Tibial nerve (tissue), 4 donors: ENCODE data around the gene CAMTA1. TPM values are rescaled to one million over a fixed set of nuclear protein-coding genes. Genes with fewer than 3 reads are reported as not detected.
A peak's percentile ranks its signal among the peaks of the same experiment; 100 is the strongest.

Experiments used
- DNase-seq, 2 donors: peaks; one replicate each; pipeline ENCODE4 v3.0.0-alpha.2; 2019; ENCODE audit warnings: low spot score in 2 of 2
- H3K27ac ChIP-seq, 4 donors: fragments of 200-600 bp; sonication (generic) in 3 of 4; one replicate each; pipeline ENCODE4 v1.5.1; 2017 to 2019; ENCODE audit warnings: mild to moderate bottlenecking in 1 of 4
- H3K27me3 ChIP-seq, 2 donors: fragments of 200-600 bp; sonication (generic) in 1 of 2; one replicate each; pipeline versions ENCODE4 v1.5.1 to v1.6.0; 2017 to 2019
- H3K36me3 ChIP-seq, 3 donors: fragments of 200-600 bp; sonication (generic); one replicate each; pipeline ENCODE4 v1.5.1; 2018 to 2019
- H3K4me1 ChIP-seq, 4 donors: fragments of 200-600 bp; sonication (generic) in 3 of 4; one replicate each; pipeline ENCODE4 v1.5.1; 2017 to 2019
- H3K4me3 ChIP-seq, 4 donors: fragments of 200-600 bp; sonication (generic) in 3 of 4; one replicate each; pipeline ENCODE4 v1.5.1; 2017 to 2019; ENCODE audit warnings: mild to moderate bottlenecking in 1 of 4, moderate library complexity in 1 of 4
- H3K9me3 ChIP-seq, 4 donors: fragments of 200-600 bp; sonication (generic) in 3 of 4; one replicate each; pipeline ENCODE4 v1.5.1; 2017 to 2019
- CTCF ChIP-seq, 5 experiments: fragments of 200-600 bp in 3 of 5; fragments of 450-650 bp in 2 of 5; sonication (generic) in 3 of 5; IDR thresholded peaks; one replicate each; pipeline ENCODE4 v1.5.1; 2016 to 2019; ENCODE audit warnings: antibody characterized with exemption in 5 of 5, mild to moderate bottlenecking in 3 of 5, moderate library complexity in 2 of 5
- EP300 ChIP-seq, 2 donors: sonication (generic); formaldehyde crosslinking; IDR thresholded peaks; one replicate each; pipeline ENCODE4 v1.6.1; 2017; ENCODE audit warnings: antibody characterized with exemption in 2 of 2, mild to moderate bottlenecking in 1 of 2
- POLR2A ChIP-seq, 2 donors: fragments of 450-650 bp; IDR thresholded peaks; one replicate each; pipeline ENCODE4 v1.6.1; 2017; ENCODE audit warnings: antibody characterized with exemption in 2 of 2, mild to moderate bottlenecking in 2 of 2, moderate library complexity in 2 of 2
- WGBS, 2 donors: methylation state at CpG; one replicate each; pipeline ENCODE4 v1.1.5; 2018; 5-methylcytosine and 5-hydroxymethylcytosine counted together
- total RNA-seq, 4 donors: library from RNA; depleted of rRNA; stranded (reverse); fragments of >200 nt; gene quantifications; one replicate each; pipeline ENCODE4 v1.1.0, GENCODE V29; 2016

Gene CAMTA1
- total RNA-seq, 4 donors from 2014 or later: 41.8 to 104 (median 87.2) TPM

GRCh38 chr1:7385471-7386225 lies 600.4 kb downstream of the CAMTA1 start:
- 76 to 84% methylated on average over 19 of the region's 19 CpGs for WGBS, 2 donors
- TF ChIP-seq CTCF (IDR thresholded peaks at IDR 0.05): no peak
- no peak for TF ChIP-seq POLR2A (IDR thresholded peaks at IDR 0.05)
- no peak for TF ChIP-seq EP300 (IDR thresholded peaks at IDR 0.05)
- H3K9me3 ChIP-seq: peaks cover 0 to 3% (median 0%) of the 10 kb centered on the region in 4 donors
- no peak for DNase-seq
- no peak overlapping the region for H3K27ac ChIP-seq
- no peak overlapping the region for H3K4me3 ChIP-seq
- H3K27me3 ChIP-seq: no peaks in the 10 kb centered on the region
- H3K4me1 ChIP-seq: peaks cover 0 to 35% (median 19%) of the 10 kb centered on the region in 4 donors
- no peaks in the 10 kb centered on the region for H3K36me3 ChIP-seq

GRCh38 chr1:7386226-7387052 lies 601.2 kb downstream of the CAMTA1 start:
- DNase-seq: no peak
- H3K27me3 ChIP-seq: no peaks in the 10 kb centered on the region
- H3K9me3 ChIP-seq: peaks cover 0 to 3% (median 0%) of the 10 kb centered on the region in 4 donors
- H3K36me3 ChIP-seq: no peaks in the 10 kb centered on the region
- WGBS, 2 donors: 85 to 91% methylated on average over 19 to 20 of the region's 20 CpGs
- peaks cover 0 to 35% (median 19%) of the 10 kb centered on the region in 4 donors for H3K4me1 ChIP-seq
- TF ChIP-seq EP300 (IDR thresholded peaks at IDR 0.05) (no peak), CTCF (IDR thresholded peaks at IDR 0.05) (no peak), POLR2A (IDR thresholded peaks at IDR 0.05) (no peak)
- H3K27ac ChIP-seq: no peak overlapping the region
- H3K4me3 ChIP-seq: no peak overlapping the region

GRCh38 chr1:7387053-7387927 lies 602.0 kb downstream of the CAMTA1 start:
- WGBS, 2 donors: 55 to 57% methylated on average over 9 of the region's 9 CpGs
- no peak for DNase-seq
- H3K27ac ChIP-seq: no peak overlapping the region

GRCh38 chr1:7388141-7388487 lies 602.9 kb downstream of the CAMTA1 start:
- Histone ChIP-seq H3K36me3 (no peaks in the 10 kb centered on the region), H3K27ac (peak overlapping the region in 2 of 4 donors; percentile 76 to 77), H3K4me3 (no peak overlapping the region), H3K4me1 (peaks cover 0 to 35% (median 19%) of the 10 kb centered on the region in 4 donors), H3K27me3 (no peaks in the 10 kb centered on the region), H3K9me3 (no peaks in the 10 kb centered on the region)
- 30 to 42% methylated on average over 11 of the region's 11 CpGs for WGBS, 2 donors
- DNase-seq: no peak
- TF ChIP-seq EP300 (IDR thresholded peaks at IDR 0.05): no peak
- TF ChIP-seq CTCF (IDR thresholded peaks at IDR 0.05): no peak
- no peak for TF ChIP-seq POLR2A (IDR thresholded peaks at IDR 0.05)

More at GRCh38 chr1:7387053-7387927, 602.0 kb downstream of the CAMTA1 start:
- Histone ChIP-seq H3K27me3 (no peaks in the 10 kb centered on the region), H3K4me1 (peaks cover 0 to 35% (median 19%) of the 10 kb centered on the region in 4 donors), H3K4me3 (no peak overlapping the region), H3K9me3 (no peaks in the 10 kb centered on the region), H3K36me3 (no peaks in the 10 kb centered on the region)
- TF ChIP-seq EP300 (IDR thresholded peaks at IDR 0.05) (no peak), POLR2A (IDR thresholded peaks at IDR 0.05) (no peak), CTCF (IDR thresholded peaks at IDR 0.05) (no peak)
